Measurements from ENCODE around the gene AFDN. TPM values are rescaled to one million over a fixed set of nuclear protein-coding genes. Genes with fewer than 3 reads are reported as not detected.
A peak's percentile ranks its signal among the peaks of the same experiment; 100 is the strongest.

The AFDN gene
- total RNA-seq, 4 donors from 2014 or later: 133 to 391 (median 148) TPM

DNA sequence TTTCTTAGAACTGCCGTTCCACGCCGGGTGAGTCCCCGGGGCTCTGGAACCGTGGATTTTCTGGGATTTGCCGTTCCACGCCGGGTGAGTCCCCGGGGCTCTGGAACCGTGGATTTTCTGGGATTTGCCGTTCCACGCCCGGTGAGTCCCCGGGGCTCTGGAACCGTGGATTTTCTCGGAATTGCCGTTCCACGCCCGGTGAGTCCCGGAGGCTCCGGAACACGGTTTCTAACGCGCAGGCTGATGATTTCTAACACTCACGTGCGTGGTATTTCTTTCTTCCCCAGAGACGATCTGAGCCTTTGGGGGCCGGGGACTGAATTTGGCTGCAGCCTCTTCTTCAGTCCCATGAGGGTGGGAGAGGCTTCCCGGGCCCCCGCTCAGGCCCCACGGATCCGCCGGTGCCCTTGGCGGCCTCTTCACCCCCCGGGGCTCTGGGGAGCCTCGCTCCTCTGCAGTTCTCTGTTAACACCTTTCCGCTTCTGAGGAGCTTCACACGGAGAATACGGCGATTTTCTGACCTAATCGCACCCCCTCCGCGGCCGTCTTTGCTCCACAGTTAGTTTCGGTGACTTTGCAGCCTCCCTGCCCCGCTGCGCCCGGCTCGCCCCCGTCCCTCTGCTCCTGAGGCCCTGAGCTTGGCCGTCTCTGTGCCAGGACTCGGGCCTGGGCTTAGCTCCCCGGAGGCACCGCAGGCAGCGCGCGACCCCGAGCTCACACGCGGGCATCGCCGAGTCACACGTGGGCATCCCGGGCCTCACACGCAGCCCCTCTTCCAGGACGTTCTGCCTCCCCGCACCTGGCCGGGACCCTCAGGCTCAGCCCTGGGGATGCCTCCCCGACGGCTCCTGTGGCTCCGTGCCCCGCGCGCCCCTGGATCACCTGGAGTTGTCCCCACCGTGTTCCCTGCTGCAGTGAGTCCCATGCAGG lies 163.6 kb downstream of the AFDN start:
- H3K27me3 ChIP-seq: no peaks in the 10 kb centered on the region
- DNase-seq (ENCODE audit: low spot score in 2 of 2): peak in 1 of 2 donors; percentile 55
- H3K9me3 ChIP-seq: no peaks in the 10 kb centered on the region
- H3K27ac ChIP-seq: no peak overlapping the region
- WGBS: 98% methylated on average over 64 of the region's 75 CpGs
- TF ChIP-seq POLR2AphosphoS5 (IDR thresholded peaks at IDR 0.05) (no peak), EP300 (IDR thresholded peaks at IDR 0.05) (no peak), POLR2A (IDR thresholded peaks at IDR 0.05) (no peak), CTCF (IDR thresholded peaks at IDR 0.05) (no peak)
- H3K4me3 ChIP-seq: no peak overlapping the region
- no peaks in the 10 kb centered on the region for H3K36me3 ChIP-seq
- H3K4me1 ChIP-seq: no peaks in the 10 kb centered on the region

DNA sequence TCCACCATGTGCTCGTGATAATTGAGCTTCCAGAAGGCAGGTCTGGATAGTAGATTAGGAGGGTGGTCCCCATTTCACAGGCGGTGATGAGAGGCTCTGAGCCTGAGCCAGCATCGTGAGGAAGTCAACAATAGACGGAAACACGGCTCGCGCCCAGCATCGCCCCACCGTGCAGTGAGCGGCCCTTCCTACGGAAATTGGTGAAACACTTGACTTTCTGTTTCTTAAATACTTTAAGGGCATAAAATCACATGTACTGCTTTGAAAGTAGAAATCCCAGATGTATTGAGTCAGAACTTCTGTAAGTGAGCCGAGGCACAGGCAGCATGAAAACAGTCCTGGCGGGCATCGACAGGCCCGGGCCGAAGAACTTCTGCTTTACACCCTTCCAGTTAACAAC lies 166.5 kb downstream of the AFDN start:
- DNase-seq (ENCODE audit: low spot score in 2 of 2): peak in 1 of 2 donors; percentile 59
- Histone ChIP-seq H3K4me3 (no peak overlapping the region), H3K27ac (no peak overlapping the region), H3K9me3 (no peaks in the 10 kb centered on the region), H3K4me1 (no peaks in the 10 kb centered on the region), H3K36me3 (no peaks in the 10 kb centered on the region), H3K27me3 (peaks cover 8% of the 10 kb centered on the region)
- 90% methylated on average over 16 of the region's 16 CpGs for WGBS
- TF ChIP-seq POLR2A (IDR thresholded peaks at IDR 0.05): no peak
- TF ChIP-seq EP300 (IDR thresholded peaks at IDR 0.05): no peak
- no peak for TF ChIP-seq CTCF (IDR thresholded peaks at IDR 0.05)
- no peak for TF ChIP-seq POLR2AphosphoS5 (IDR thresholded peaks at IDR 0.05)

GRCh38 chr6:167993831-167994230 lies 167.1 kb downstream of the AFDN start:
- TF ChIP-seq POLR2A (IDR thresholded peaks at IDR 0.05) (no peak), CTCF (IDR thresholded peaks at IDR 0.05) (no peak), POLR2AphosphoS5 (IDR thresholded peaks at IDR 0.05) (no peak), EP300 (IDR thresholded peaks at IDR 0.05) (no peak)
- Histone ChIP-seq H3K36me3 (no peaks in the 10 kb centered on the region), H3K4me1 (no peaks in the 10 kb centered on the region), H3K27me3 (peaks cover 10% of the 10 kb centered on the region), H3K4me3 (no peak overlapping the region), H3K9me3 (no peaks in the 10 kb centered on the region), H3K27ac (peak overlapping the region; percentile 24)
- peak in 1 of 2 donors; percentile 58 for DNase-seq (ENCODE audit: low spot score in 2 of 2)
- 90% methylated on average over 11 of the region's 11 CpGs for WGBS

- Histone ChIP-seq H3K27me3 (peaks cover 12% of the 10 kb centered on the region), H3K9me3 (no peaks in the 10 kb centered on the region), H3K4me1 (no peaks in the 10 kb centered on the region), H3K27ac (no peak overlapping the region), H3K36me3 (no peaks in the 10 kb centered on the region), H3K4me3 (no peak overlapping the region)
- 94% methylated on average over 4 of the region's 12 CpGs for WGBS
- no peak for TF ChIP-seq EP300 (IDR thresholded peaks at IDR 0.05)
- peak in 1 of 2 donors; percentile 38 for DNase-seq (ENCODE audit: low spot score in 2 of 2)
Measured at GRCh38 chr6:167995302-167995701, 168.6 kb downstream of the AFDN start.

DNA sequence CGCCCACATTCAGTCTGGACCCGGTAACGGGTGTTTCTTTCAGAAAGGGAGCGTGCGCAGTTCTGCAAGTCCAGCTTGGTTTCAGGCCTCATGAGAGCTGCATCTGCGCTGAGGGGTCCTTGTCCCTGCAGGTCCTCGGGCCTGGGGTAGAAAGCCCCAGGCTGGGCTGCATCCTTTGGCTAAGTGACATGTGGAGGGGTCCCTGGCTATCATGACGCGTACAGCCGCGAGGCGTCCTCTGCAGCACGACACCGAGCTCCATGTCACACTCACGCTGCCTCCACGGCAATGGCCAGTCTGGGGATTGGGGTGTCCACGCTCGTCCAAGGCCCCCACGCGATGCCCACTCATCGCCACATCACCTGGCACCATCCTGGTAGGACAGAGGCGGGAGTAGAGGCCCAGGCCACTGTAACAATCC lies 169.0 kb downstream of the AFDN start:
- no peak for DNase-seq (ENCODE audit: low spot score in 2 of 2)
- TF ChIP-seq EP300 (IDR thresholded peaks at IDR 0.05) (no peak), POLR2AphosphoS5 (IDR thresholded peaks at IDR 0.05) (no peak), POLR2A (IDR thresholded peaks at IDR 0.05) (no peak), CTCF (IDR thresholded peaks at IDR 0.05) (no peak)

More for the DNA sequence above, 169.0 kb downstream of the AFDN start:
- no peaks in the 10 kb centered on the region for H3K36me3 ChIP-seq
- H3K9me3 ChIP-seq: no peaks in the 10 kb centered on the region
- H3K4me3 ChIP-seq: no peak overlapping the region
- 96% methylated on average over 5 of the region's 22 CpGs for WGBS
- H3K27me3 ChIP-seq: peaks cover 12% of the 10 kb centered on the region
- no peak overlapping the region for H3K27ac ChIP-seq
- no peaks in the 10 kb centered on the region for H3K4me1 ChIP-seq

Measured in suprapubic skin (tissue), 4 donors.